Eye (tissue), 1 donor: ENCODE results near the gene TNIK.

Experiments used
- DNase-seq: peaks from one replicate; pipeline ENCODE4 v3.0.0-alpha.2; 2015

TNIK gene

DNA sequence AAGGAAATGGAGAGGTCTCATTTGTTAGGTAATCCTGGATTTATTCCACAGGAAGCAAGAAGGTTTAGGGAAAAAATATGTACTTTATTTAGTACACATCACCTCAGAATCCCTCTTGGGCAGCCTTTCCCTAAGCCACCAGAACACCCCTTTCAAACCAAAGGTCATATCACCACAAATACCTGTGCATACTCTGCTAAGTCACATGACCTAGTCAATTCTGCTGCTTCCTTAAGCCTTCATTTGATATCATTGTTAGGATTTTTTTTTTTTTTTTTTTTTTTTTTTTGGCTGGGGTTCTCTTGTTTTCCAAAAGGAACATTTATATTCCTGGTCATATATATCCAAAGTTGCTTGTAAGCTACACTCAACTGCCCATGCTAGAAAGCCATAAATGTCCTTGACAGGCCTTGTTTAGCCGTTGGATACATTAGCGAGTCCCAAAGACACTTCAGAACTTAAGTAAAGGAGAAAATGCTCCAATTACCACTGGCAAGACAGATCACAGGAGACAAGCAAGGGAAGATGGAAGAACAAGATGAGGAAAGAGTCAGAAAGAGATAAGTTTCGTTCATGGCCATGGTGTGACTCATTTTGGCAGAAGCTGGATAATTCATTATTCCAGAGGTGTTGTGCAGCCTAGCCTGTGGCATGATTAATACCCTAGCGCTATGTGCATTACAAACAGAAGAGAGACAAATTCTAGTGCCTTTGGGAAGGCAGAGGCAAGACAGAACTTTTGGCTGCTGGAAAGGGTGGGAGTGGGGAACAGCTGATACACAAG, 278.1 kb downstream of the TNIK start:
- no peak for DNase-seq

DNA sequence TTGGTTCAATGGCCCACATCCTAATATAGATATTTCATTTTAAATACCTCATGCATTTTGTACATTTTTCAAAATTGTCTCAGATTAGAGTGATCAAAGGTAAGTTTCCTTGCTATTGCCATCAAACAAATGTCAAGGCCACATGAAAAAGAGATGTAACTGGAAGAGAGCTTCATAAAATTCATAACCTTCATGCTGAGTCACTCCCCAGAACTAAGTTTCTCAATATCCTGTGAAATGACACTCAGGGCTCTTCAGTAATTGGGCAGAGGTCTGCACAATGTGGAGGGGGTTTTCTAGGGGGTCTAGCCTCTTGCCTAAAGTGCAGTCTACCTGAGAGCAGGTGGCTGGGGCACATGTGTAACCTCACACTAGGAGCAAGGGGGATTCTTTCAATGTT, 281.5 kb downstream of the TNIK start:
- no peak for DNase-seq

DNA sequence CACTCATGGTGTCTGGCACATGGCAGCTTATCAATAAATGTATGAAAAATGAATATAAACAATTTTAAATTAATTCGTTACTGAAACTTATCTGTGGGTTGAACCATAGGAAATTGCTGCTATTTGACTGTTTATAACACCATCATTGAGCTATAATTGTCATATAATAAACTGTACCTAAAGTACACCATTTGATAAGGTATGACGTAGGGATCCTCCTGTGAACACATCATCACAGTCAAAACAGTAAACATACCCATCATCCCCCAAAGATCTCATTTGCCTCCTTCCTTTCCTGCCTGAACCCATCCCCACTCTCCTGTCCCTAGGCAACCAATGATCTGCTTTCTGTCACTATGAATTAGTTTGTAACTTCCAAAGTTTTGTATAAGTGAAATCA, 282.7 kb downstream of the TNIK start:
- DNase-seq = no peak

DNA sequence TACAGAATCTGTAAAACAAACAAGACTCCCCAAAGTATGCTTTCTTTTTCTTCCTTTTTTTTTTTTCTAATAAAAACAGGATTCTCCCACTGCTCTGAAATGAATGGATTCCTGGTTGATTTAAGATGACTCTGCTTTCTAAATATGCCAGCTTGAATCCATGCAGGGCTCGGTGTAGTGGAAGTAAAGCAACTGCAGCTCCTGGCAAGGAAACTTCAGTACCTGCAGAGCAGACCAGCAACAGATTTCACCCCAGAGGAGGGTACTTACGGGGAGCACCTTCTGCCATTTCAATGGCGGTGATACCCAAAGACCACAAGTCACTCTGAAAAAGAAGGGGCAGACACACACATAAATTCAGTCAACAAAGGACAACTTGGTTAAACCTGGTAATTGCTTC, 283.1 kb downstream of the TNIK start:
- DNase-seq = no peak

DNA sequence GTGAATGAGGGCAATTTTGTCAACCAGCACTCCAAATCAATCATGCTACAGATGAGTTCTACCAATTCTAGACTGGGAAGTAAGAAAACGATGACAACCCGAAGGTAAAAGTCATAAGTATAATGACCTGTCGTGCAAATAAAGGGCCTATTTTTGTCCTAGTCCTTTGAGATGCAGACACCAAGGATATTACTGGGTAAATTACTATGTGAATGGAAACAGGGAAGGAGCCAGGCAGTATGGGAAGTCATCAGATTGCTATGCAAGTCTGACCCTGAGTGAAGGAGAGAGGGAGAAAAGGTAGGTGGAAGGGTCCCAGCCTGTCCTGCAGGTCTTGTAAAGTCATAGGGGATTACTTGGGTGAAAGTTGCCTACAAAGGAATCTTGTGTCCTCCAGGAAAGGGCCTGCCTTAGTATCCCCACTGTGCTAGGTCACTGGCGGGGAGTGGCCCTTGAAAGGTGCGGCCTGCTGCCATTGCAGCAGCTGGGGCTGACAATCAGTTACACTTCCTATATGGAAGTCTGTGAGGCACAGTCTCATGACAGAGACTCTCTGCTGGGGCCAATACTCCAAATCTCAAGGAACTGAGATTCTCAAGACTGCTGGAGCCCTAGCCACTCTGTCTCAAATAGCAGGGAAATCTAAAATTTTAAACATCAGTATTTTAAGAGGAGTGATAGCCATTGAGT, 283.8 kb downstream of the TNIK start:
- no peak for DNase-seq

DNA sequence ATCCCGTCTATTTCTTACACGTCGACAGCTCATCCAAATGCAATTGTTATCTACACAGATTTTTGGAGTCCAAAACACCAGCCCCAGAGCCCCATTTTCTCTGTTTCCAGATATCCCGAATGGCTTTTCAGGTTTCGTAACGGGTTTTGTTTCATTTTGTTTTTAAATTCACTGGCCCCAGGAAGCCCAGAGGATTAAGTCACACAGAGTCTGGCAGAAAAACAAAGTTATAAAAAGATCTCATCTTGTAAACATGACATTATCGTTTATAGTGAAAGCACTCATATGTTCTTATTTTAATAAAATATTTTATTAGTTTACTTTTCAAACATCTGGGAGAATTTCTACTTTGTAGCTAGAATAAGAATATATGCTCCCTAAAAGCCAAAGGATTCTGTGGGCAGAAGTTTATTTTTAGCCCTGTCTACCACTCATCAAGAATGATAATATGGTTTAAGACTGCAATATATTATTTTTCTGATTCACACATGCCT, 284.4 kb downstream of the TNIK start:
- DNase-seq = no peak

DNA sequence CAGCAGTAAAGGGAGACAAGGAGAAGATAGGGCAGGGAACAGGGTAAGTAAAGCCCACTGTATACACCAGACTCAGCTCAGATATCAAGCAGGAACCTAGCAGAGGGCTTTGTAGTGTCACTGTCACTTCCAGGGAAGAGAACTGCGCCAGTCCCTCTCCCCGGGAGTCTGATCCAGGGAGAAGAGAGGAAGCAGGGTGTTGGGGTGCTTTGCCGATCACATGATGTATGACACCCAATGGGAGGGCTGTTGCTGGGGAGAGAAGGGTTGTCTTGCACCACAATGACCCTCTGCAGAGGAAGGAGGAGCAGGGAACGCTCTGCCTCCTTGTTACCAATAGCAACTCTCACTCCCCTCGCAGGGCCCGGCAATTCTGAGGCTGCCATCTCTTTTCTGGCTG, 286.5 kb downstream of the TNIK start:
- DNase-seq = no peak

DNA sequence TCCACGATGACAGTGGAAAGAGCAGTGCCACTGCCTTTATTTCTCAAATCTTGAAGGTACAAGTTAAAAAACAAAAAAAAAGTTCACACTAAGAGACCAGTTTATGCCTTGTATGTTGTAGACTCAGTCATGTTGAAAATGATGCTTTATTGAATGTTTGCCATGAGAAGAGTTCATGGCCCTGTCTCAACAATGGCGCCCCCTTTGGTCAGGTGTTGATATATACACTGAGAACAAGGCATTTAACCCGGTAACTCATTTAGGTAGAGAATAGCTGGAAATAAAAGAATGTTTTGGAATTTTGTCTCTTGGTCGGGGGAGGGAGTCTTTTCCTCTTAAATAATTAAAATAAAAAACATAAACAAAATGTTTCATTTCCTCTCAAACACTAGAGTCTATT, 288.1 kb downstream of the TNIK start:
- no peak for DNase-seq

DNA sequence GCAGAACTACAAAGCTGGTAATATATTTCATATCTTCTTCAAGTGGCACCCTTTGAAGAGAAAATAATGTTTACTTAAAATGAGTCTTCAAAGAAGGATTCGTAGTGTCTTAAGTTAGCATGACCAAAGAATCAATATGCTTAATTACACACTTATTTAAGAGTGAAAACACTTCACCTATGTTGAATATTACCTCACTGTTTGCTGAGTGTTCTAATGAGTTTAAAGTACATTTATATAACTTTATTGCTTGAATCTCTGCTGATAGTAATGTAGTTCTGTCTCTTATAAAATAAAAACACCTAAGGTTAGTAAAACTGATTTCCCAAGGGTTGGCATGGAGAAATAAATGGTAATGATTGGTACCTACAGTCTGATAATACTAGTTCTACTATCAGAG, 290.3 kb downstream of the TNIK start:
- DNase-seq = no peak

DNA sequence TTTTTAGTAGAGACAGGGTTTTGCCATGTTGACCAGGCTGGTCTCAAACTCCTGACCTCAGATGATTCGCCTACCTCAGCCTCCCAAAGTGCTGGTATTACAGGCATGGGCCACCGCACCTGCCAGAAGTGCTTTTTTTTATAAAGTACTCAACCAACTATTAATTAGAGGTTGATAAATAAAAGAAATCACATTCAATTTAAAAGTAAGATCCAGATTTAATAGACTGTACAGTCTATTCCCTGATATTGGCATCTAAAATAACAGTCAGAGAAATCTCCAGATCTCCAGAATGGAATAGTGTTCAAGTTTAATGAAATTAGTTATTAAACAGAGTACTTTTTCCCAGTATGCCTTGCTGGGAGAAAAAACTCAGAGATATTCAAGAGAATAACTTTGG, 290.8 kb downstream of the TNIK start:
- DNase-seq = no peak

DNA sequence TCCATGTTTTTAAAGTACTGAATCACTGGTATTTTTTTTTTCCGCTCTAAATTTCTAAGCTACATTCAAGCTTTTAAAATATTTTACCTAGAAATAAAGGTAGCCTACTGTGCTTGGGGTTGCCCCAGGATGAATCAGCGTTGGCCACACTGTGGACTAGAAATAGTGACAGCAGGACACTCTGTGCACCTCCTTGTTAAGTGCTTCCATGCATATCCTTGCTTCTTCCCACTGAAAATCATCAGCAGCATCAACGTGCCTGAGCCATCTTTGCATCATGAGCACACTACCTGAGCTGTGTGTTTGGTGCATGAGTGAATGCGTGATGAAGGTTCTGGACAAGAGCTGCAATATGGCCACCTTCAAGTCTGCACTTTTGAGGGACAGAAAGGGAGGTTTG, 291.7 kb downstream of the TNIK start:
- DNase-seq = no peak

DNA sequence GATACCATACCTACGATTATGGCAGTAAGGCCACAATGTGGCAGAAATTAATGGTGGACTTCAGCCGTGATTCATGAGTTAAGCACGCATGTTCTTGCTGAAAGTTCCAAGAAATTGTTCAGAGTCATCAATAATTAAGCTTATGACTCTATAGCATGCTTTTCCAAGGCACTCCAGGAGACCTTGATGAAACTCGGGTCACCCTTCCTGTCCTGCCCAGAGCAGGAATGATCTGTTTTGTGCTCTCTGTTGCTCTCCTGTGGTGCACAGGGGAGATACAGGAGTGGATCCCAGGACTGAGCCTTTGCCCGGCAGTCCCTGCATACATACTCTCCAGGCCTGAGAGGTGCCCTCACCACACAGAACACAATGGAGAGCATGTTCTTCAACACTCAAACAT, 292.1 kb downstream of the TNIK start:
- no peak for DNase-seq

DNA sequence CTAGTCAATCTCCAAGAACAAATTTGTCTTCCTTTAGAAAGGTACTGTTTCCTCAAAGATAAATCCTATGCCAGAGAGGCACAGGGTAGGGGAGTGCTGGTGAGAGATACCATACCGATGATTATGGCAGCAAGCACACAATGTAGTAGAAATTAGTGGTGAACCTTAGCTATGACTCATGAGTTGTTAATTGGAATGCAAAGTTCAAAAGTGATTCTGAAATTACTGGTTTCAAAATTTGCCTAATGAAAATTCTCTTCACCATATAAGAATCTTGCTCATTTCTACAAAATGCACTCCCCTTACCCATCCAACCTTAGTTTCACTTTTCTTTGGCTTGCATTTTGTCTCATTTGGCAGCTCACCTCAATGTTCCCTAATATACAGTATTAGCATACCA, 294.2 kb downstream of the TNIK start:
- DNase-seq = no peak

DNA sequence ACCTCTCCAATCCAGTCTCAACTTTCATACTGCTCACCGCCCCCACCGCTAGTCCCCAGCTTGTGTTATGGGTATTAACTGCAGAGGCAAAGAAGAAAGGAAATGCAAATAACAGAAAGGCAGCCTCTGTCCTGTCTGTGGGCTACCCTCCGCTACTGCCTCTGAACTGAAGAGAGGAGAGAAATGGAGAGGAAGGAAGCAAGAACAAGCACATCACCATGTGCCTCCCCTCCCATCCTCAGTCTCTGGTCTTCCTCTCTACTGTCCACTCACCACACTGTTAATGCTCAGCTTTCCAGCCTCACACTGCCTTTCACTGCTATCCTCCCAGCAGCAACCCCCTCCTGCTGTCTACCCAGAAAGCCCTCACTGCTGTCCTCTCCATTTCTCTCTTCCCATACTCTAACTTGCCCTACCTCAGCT, 294.7 kb downstream of the TNIK start:
- no peak for DNase-seq

DNA sequence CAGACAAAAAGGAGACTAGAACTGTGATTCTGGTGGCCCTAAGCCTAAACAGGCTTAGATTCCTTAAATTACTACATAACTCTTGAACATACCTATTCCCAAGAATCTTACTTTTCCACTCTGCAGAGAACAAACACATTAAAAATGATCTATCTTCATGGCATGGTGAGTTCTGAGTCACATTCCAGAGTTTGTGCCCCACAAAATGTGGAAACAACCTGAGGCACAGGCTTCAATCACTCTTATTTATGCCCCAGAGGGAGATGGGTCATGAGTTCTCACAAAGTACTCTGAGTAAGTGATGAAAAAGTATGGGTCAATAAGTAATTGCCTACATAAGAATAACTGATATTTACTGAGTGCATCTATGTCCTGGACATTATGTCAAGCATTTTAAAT, 296.1 kb downstream of the TNIK start:
- DNase-seq = no peak

DNA sequence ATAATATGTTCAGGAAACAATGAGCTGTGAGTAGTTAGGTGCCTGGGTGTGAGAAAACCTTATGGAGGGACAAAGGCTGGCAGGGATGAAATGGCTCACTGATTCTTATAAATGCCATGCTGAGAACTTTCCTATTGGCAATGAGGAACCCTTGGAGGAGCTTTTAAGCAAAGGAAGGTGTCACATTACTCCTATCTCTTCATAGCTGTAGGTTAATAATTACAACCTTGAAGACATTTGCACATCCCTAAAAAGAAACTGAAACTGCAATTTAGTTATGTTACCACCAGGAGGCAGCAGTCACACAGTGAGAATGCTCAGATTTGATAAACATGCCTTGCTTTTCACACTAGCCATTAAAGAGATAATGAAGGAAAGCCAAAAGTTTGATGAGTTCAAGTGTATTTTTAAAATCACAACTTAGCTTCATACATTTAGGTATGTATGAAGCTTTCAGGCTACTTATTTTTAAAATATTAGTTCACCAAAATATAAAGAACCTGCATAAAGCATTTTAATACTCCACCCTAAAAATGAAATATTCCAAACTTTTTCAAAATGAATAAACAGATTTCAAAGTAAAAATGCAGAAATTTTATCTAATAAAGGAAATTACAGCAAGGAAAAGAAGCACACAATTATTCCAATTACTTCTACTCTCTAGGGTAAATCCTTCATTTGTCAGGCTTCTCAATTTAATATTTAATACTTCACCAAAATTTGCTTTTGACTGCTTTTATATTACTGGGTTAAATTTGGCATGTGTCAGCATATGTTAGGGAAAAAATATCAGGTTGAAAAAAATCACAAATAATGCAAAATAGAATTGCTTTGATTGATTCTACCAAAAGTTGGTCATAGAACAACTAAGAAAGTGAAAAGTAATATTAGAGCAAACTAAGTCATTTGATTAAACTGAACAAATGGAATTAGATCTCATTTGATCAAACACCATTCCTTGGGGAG, 296.8 kb downstream of the TNIK start:
- no peak for DNase-seq

DNA sequence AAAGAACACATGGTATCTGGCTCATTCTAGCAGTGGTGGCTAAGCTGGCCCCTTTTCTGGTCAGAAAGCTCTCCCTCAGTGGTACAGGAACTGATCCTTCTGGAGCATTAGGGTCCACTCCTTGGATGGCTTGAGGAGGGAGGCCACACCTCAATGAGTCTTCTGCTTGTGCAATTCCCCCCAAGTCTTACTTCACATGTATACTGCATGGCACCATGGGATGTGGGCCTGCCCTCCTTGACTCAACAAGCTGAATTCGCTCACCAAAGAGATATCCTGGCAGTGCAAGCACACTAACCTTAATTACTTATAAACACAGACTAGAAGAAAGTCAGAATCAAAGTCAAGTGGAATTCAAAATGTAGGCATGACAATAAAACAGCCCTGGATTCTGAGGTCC, 299.9 kb downstream of the TNIK start:
- no peak for DNase-seq

DNA sequence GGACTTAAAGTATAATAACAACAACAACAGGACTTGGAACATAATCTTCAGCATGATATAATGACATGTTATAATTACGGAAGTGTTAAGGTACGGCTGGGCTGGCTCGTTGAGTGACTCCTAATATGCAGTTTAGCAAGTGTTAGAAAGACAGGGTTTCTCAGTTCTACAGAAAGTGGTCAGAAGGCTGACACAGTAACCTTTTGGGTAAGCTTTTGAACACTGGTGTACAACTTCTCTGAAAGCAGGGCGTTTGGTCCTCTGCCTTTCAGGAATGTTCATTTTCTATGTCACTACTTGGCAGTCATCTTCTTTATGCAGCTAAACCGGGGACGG, 300.4 kb downstream of the TNIK start:
- DNase-seq = no peak

DNA sequence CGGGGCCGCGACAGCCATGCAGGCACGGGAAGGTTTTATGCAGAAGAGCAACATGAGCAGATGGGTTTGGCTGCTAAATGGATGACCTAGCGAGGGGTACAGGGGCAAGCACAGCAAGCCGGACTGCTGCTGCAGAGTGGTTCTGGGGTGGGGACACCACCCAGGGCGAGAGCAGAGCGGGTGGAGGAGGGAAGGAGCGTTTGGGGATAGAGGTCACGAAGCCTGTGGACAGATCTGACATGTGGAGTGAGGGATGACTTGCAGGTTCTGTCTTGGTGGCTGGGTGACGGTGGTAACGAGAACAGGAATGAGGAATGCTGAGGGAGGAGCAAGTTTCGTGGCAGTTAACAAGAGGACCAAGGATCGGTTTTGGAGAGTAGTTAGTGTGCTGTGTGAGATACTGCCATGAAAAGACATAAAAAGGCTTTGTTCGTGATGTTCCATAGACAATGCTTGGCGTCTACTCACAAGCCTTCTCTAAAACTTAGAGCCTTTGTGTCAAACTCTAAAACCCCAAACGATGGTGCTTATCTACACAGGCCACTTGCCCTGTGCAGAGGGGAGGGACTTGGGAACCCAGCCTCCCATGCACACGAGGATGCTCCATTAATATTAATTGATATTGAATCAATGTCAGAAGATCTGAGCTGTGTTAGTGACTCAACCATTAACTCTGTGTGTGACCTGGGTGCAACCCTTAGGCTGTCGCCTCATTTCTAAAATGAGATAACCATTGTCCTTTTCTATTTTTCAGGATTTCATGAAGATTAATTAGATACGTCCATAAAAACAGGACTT, 301.0 kb downstream of the TNIK start:
- no peak for DNase-seq

DNA sequence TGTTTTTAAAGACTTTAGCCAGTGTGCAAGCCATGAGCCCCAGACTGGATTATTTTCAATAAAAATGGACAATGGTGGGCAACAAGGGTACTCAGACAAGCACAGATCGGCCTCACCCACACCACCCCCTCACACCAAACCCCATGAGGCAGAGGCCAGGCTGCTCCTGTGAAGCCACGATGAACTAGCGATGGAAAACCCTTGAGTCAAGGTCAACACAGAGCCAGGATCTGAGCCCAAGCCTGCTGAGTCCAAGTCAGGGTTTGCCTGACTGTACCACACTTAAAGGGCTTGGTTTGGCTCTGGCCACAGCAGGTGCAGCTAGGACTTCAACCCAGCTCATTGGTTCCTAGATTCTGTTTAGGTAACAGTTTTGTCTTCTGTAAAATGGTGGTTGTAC, 302.2 kb downstream of the TNIK start:
- DNase-seq = no peak

DNA sequence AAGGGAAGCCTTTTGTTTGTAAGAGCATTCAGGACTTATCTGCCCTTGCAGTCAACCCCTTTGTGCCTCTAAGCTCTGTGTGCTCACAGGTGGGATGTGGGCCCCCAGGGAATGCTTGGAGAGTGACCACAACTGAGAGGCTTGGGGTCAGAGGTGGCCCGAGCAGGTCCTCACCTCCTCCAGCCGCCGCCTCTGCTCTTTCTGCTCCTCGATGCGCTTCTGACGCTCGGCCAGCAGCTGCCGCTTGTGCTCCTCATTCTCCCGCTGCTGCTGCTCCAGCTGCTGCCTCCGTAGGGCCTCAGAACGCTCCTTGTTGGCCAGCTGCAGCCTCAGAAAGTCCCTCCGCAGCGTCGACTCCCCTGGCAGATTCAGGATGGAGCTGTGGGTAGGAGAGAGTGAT, 302.9 kb downstream of the TNIK start:
- DNase-seq = peak; percentile 52

DNA sequence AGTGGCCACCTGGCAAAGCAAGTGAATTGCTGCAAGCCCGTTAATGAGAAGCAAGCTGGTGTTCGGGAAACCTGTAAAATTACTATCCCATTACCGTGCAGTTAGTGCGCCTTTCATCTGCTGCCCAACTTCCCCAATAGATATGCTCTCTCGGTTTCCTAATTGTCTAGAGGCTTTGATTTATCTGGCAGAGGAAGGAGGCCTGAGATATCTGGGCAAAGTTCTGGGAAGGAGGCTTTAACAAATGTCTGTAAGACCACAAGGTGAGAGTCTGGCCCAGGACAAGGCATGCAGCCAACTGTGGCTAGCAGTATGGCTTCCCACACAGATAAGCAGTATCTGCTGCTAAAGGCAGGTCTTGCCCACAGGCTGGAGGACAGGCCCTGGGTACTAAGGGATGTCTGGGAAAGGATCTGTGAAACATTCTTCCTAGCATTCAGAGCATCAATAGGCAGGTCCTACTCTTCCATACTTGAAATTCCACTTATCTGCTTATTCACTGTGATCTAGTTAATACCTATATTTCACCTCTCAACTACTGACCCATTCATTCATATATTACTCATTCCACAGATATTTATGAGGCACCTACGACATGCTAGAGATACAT, 303.7 kb downstream of the TNIK start:
- no peak for DNase-seq
